IPS DF 6.9 (cell line): Measurements from ENCODE around the gene SPATA17.

ENCODE experiments used
- DNase-seq: peaks from one replicate; pipeline ENCODE4 v3.0.0-alpha.2; 2013; ENCODE audit warnings: low read depth, low spot score
- H3K27ac ChIP-seq: one replicate; pipeline ENCODE4 v1.5.1; 2013; ENCODE audit warnings: low read length, control low read depth
- H3K27me3 ChIP-seq: 2 replicates; pipeline ENCODE4 v1.6.1; 2013; ENCODE audit warnings: mild to moderate bottlenecking, low read length; ENCODE audit not compliant: control insufficient read depth, insufficient read depth
- H3K36me3 ChIP-seq: 2 replicates; pipeline ENCODE4 v1.6.1; 2013; ENCODE audit warnings: low read length; ENCODE audit not compliant: control insufficient read depth, insufficient read depth
- H3K4me1 ChIP-seq: 2 replicates; pipeline ENCODE4 v1.6.1; 2013; ENCODE audit warnings: low read length; ENCODE audit not compliant: control insufficient read depth, insufficient read depth
- H3K4me3 ChIP-seq: 2 replicates; pipeline ENCODE4 v1.5.1; 2013; ENCODE audit warnings: mild to moderate bottlenecking, low read length
- H3K9me3 ChIP-seq: 2 replicates; pipeline ENCODE4 v1.6.1; 2013; ENCODE audit warnings: low read length, inconsistent platforms; ENCODE audit not compliant: control insufficient read depth, insufficient read depth
- WGBS: extraction: QIAGEN DNeasy Blood & Tissue Kit; methylation state at CpG from one replicate; pipeline ENCODE4 v1.1.7; 2013; ENCODE audit warnings: mixed read lengths, missing lambda C conversion rate; ENCODE audit not compliant: insufficient read length, insufficient coverage; 5-methylcytosine and 5-hydroxymethylcytosine counted together

Gene SPATA17

DNA sequence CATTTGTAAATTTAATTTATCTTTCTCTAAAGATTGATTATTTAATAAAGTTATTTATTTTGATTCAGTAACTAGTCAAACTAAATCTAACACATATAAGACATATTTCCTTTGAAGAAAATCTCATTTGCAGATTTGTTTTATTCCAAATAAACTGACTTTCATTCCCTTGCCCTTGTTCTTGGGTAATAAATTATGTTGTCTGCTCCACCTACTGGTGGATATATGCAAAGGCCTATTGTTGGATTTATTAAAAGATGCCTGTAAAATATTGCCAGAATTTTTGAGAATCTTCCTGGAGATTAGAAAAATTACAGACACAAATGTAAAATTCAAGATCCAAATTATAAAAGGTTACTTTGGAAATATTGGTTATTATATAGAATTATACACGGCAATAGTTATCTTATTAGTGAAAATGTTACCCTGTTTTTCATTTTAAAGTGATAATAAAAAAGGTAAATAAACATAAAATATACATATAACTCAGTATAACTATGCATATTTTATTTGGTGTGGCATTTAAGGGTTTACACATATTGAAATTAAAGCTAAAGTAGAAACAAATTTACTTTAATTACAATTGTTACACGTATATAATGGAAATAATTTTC, 116.1 kb downstream of the SPATA17 start:
- WGBS: no CpG with 5 or more reads among the region's 2 CpGs
- Histone ChIP-seq H3K4me1 (no peaks in the 10 kb centered on the region), H3K9me3 (no peaks in the 10 kb centered on the region), H3K27me3 (no peaks in the 10 kb centered on the region), H3K4me3 (no peak overlapping the region), H3K27ac (no peak overlapping the region), H3K36me3 (no peaks in the 10 kb centered on the region)
- no peak for DNase-seq

GRCh38 chr1:217769768-217770167, 138.6 kb downstream of the SPATA17 start:
- Histone ChIP-seq H3K36me3 (no peaks in the 10 kb centered on the region), H3K27ac (no peak overlapping the region), H3K27me3 (no peaks in the 10 kb centered on the region), H3K9me3 (no peaks in the 10 kb centered on the region), H3K4me3 (no peak overlapping the region), H3K4me1 (no peaks in the 10 kb centered on the region)
- DNase-seq: no peak

GRCh38 chr1:217770918-217771317, 139.8 kb downstream of the SPATA17 start:
- Histone ChIP-seq H3K27me3 (no peaks in the 10 kb centered on the region), H3K4me1 (no peaks in the 10 kb centered on the region), H3K36me3 (no peaks in the 10 kb centered on the region), H3K4me3 (no peak overlapping the region), H3K9me3 (no peaks in the 10 kb centered on the region), H3K27ac (no peak overlapping the region)
- WGBS: no CpG with 5 or more reads among the region's 3 CpGs
- no peak for DNase-seq

- DNase-seq: no peak
- Histone ChIP-seq H3K4me1 (no peaks in the 10 kb centered on the region), H3K27me3 (no peaks in the 10 kb centered on the region), H3K9me3 (no peaks in the 10 kb centered on the region), H3K27ac (no peak overlapping the region), H3K4me3 (no peak overlapping the region), H3K36me3 (no peaks in the 10 kb centered on the region)
- WGBS: no CpG with 5 or more reads among the region's 5 CpGs
Measured at GRCh38 chr1:217776693-217777092, 145.5 kb downstream of the SPATA17 start.

DNA sequence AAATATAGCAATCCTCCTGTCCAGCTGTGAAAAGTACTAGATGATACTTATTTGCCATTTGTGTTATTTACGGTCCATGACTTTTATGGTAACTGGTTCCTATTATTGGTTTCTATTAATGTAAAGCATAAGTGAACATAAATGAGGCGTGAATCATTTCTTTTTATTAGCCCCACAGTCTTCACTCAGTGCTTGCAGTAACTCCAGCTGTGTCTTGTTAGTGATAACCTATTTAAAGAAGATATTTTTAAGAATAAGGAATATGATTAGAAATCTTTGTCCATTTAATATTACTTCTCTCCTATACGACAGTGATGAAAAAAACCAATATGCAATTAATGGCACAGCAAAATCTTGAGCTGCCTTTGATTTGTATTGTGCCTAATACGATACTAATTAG, 149.9 kb downstream of the SPATA17 start:
- no peak for DNase-seq
- WGBS: no CpG with 5 or more reads among the region's 4 CpGs
- Histone ChIP-seq H3K27ac (no peak overlapping the region), H3K4me1 (no peaks in the 10 kb centered on the region), H3K36me3 (no peaks in the 10 kb centered on the region), H3K4me3 (no peak overlapping the region), H3K9me3 (no peaks in the 10 kb centered on the region), H3K27me3 (no peaks in the 10 kb centered on the region)

- Histone ChIP-seq H3K4me1 (no peaks in the 10 kb centered on the region), H3K4me3 (no peak overlapping the region), H3K9me3 (no peaks in the 10 kb centered on the region), H3K36me3 (no peaks in the 10 kb centered on the region), H3K27me3 (no peaks in the 10 kb centered on the region), H3K27ac (no peak overlapping the region)
- DNase-seq: no peak
- WGBS: no CpG with 5 or more reads among the region's 2 CpGs
Measured at GRCh38 chr1:217791091-217791490, 159.9 kb downstream of the SPATA17 start.

GRCh38 chr1:217805792-217806191, 174.6 kb downstream of the SPATA17 start:
- no peak overlapping the region for H3K27ac ChIP-seq
- no CpG with 5 or more reads among the region's 1 CpG for WGBS

GRCh38 chr1:217812175-217812574, 181.0 kb downstream of the SPATA17 start:
- Histone ChIP-seq H3K4me1 (no peaks in the 10 kb centered on the region), H3K27me3 (no peaks in the 10 kb centered on the region), H3K9me3 (no peaks in the 10 kb centered on the region), H3K27ac (no peak overlapping the region), H3K4me3 (no peak overlapping the region), H3K36me3 (no peaks in the 10 kb centered on the region)
- DNase-seq: no peak
- no CpG with 5 or more reads among the region's 2 CpGs for WGBS

More at GRCh38 chr1:217805792-217806191, 174.6 kb downstream of the SPATA17 start:
- Histone ChIP-seq H3K4me1 (no peaks in the 10 kb centered on the region), H3K4me3 (no peak overlapping the region), H3K27me3 (no peaks in the 10 kb centered on the region), H3K9me3 (no peaks in the 10 kb centered on the region), H3K36me3 (no peaks in the 10 kb centered on the region)
- DNase-seq: no peak

- Histone ChIP-seq H3K4me1 (no peaks in the 10 kb centered on the region), H3K27ac (no peak overlapping the region), H3K27me3 (no peaks in the 10 kb centered on the region), H3K9me3 (no peaks in the 10 kb centered on the region), H3K4me3 (no peak overlapping the region), H3K36me3 (no peaks in the 10 kb centered on the region)
- WGBS: no CpG with 5 or more reads among the region's 5 CpGs
- no peak for DNase-seq
Measured at GRCh38 chr1:217813031-217813430, 181.9 kb downstream of the SPATA17 start.

DNA sequence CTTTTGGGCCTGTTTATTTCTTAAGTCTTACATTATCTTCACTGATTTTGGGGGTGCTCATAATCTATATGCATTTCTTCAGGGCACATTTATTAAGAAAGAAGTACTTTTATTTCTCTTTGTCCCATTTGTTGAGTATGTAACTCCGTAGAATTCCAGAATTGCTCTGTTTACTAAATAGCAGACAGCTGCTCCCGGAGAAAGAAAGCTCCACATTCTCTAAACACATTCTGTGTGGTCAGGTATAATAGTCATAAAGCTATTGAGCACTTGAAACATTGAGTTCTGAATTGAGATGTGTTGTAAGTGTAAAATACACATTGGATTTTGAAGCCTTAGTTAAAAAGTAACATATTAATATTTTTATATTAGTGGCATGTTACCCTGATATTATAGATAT, 206.5 kb downstream of the SPATA17 start:
- Histone ChIP-seq H3K4me1 (no peaks in the 10 kb centered on the region), H3K9me3 (no peaks in the 10 kb centered on the region), H3K27ac (no peak overlapping the region), H3K27me3 (no peaks in the 10 kb centered on the region), H3K36me3 (no peaks in the 10 kb centered on the region), H3K4me3 (no peak overlapping the region)
- WGBS: no CpG with 5 or more reads among the region's 2 CpGs
- no peak for DNase-seq

- Histone ChIP-seq H3K36me3 (no peaks in the 10 kb centered on the region), H3K27ac (no peak overlapping the region), H3K4me1 (no peaks in the 10 kb centered on the region), H3K4me3 (no peak overlapping the region), H3K9me3 (no peaks in the 10 kb centered on the region), H3K27me3 (no peaks in the 10 kb centered on the region)
- DNase-seq: no peak
- WGBS: no CpG with 5 or more reads among the region's 3 CpGs
Measured at GRCh38 chr1:217839161-217839560, 208.0 kb downstream of the SPATA17 start.
